ENCODE results near the gene STK25. TPM values are rescaled to one million over a fixed set of nuclear protein-coding genes. Genes with fewer than 3 reads are reported as not detected.

The STK25 gene
- 259 TPM for total RNA-seq

- peak; percentile 91 to 98 for DNase-seq (ENCODE audit: low spot score in 2 of 2)
- Histone ChIP-seq H3K27me3 (no peaks in the 10 kb centered on the region), H3K4me3 (peak within 1 kb of the TSS; percentile 88 to 95), H3K36me3 (no peaks in the 10 kb centered on the region), H3K27ac (peak within 1 kb of the TSS; percentile 76 to 88), H3K9me3 (no peaks in the 10 kb centered on the region), H3K4me1 (peaks cover 6 to 26% of the 10 kb centered on the region in 2 donors)
- no peak for TF ChIP-seq CTCF (IDR thresholded peaks at IDR 0.05)
- intact Hi-C loops (cut with DNase I) = loop anchor here (1.0 to 10.0 kb wide), 9 partner anchors 50 to 944 kb away; partner anchors contain the start of genes ATG4B, BOK, DTYMK and DUSP28
These were observed at the start of gene STK25 for GRCh38 chr2:241508240-241509154. TSS of gene STK25 (minus strand) at chr2:241508584. CDS start at chr2:241508035, 549 bp downstream.

GRCh38 chr2:241556746-241557145 is 48.4 kb upstream of the STK25 start:
- no peaks in the 10 kb centered on the region for H3K27me3 ChIP-seq
- no peak for DNase-seq (ENCODE audit: low spot score in 2 of 2)
- H3K27ac ChIP-seq = no peak overlapping the region
- TF ChIP-seq CTCF (IDR thresholded peaks at IDR 0.05) = no peak
- H3K4me1 ChIP-seq = peaks cover 6 to 16% of the 10 kb centered on the region in 2 donors
- no peak overlapping the region for H3K4me3 ChIP-seq
- intact Hi-C loops (cut with DNase I) = no loop called here
- H3K9me3 ChIP-seq = peaks cover 10 to 19% of the 10 kb centered on the region in 2 donors
- H3K36me3 ChIP-seq = no peaks in the 10 kb centered on the region

- intact Hi-C loops (cut with DNase I) = no loop called here
- Histone ChIP-seq H3K36me3 (no peaks in the 10 kb centered on the region), H3K4me1 (peaks cover 6 to 12% of the 10 kb centered on the region in 2 donors), H3K9me3 (peaks cover 10 to 19% of the 10 kb centered on the region in 2 donors), H3K27ac (no peak overlapping the region), H3K27me3 (no peaks in the 10 kb centered on the region), H3K4me3 (no peak overlapping the region)
- no peak for TF ChIP-seq CTCF (IDR thresholded peaks at IDR 0.05)
- no peak for DNase-seq (ENCODE audit: low spot score in 2 of 2)
These were observed 47.3 kb upstream of the STK25 start for GRCh38 chr2:241555711-241556110.

- intact Hi-C loops (cut with DNase I) = no loop called here
These were observed 46.4 kb upstream of the STK25 start for GRCh38 chr2:241554610-241555322.

GRCh38 chr2:241553981-241554380 is 45.6 kb upstream of the STK25 start:
- Histone ChIP-seq H3K4me1 (no peaks in the 10 kb centered on the region), H3K4me3 (no peak overlapping the region), H3K9me3 (peaks cover 10 to 19% of the 10 kb centered on the region in 2 donors), H3K36me3 (no peaks in the 10 kb centered on the region), H3K27me3 (no peaks in the 10 kb centered on the region), H3K27ac (no peak overlapping the region)
- no peak for DNase-seq (ENCODE audit: low spot score in 2 of 2)
- intact Hi-C loops (cut with DNase I) = no loop called here
- no peak for TF ChIP-seq CTCF (IDR thresholded peaks at IDR 0.05)

More at GRCh38 chr2:241554610-241555322, 46.4 kb upstream of the STK25 start:
- Histone ChIP-seq H3K27me3 (no peaks in the 10 kb centered on the region), H3K27ac (no peak overlapping the region), H3K36me3 (no peaks in the 10 kb centered on the region), H3K4me3 (no peak overlapping the region), H3K9me3 (peaks cover 10 to 19% of the 10 kb centered on the region in 2 donors), H3K4me1 (peaks cover 0 to 2% of the 10 kb centered on the region in 2 donors)
- no peak for TF ChIP-seq CTCF (IDR thresholded peaks at IDR 0.05)
- DNase-seq (ENCODE audit: low spot score in 2 of 2) = no peak
